GM10266 (cell line): Measurements from ENCODE around the gene ITPKA.
"Not testable (repeated sequence)": the region's sequence is repeated elsewhere in the genome, so short reads cannot be mapped to it uniquely, and the experiment has no call there.

ENCODE experiments used
- DNase-seq: peaks from one replicate; pipeline ENCODE4 v3.0.0; 2012; ENCODE audit errors: extremely low spot score
- TF ChIP-seq, protein P1 (sequence below): IDR thresholded peaks from 2 replicates; pipeline ENCODE4 v1.5.1; 2012; ENCODE audit warnings: mild to moderate bottlenecking, low read depth; ENCODE audit not compliant: control insufficient read depth, insufficient read depth; ENCODE audit errors: missing control alignments

The ITPKA gene

GRCh38 chr15:41493205-41493901, at the start of gene ITPKA:
Gene ITPKA (plus strand): TSS chr15:41493874. CDS start chr15:41493928, 54 bp downstream.
- TF ChIP-seq, protein P1, sequence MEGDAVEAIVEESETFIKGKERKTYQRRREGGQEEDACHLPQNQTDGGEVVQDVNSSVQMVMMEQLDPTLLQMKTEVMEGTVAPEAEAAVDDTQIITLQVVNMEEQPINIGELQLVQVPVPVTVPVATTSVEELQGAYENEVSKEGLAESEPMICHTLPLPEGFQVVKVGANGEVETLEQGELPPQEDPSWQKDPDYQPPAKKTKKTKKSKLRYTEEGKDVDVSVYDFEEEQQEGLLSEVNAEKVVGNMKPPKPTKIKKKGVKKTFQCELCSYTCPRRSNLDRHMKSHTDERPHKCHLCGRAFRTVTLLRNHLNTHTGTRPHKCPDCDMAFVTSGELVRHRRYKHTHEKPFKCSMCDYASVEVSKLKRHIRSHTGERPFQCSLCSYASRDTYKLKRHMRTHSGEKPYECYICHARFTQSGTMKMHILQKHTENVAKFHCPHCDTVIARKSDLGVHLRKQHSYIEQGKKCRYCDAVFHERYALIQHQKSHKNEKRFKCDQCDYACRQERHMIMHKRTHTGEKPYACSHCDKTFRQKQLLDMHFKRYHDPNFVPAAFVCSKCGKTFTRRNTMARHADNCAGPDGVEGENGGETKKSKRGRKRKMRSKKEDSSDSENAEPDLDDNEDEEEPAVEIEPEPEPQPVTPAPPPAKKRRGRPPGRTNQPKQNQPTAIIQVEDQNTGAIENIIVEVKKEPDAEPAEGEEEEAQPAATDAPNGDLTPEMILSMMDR, result no peak
- DNase-seq, result peak; percentile 97

- no peak for DNase-seq
- TF ChIP-seq, protein P1, result no peak
Observed at GRCh38 chr15:41445399-41445798, 48.3 kb upstream of the ITPKA start.

DNA sequence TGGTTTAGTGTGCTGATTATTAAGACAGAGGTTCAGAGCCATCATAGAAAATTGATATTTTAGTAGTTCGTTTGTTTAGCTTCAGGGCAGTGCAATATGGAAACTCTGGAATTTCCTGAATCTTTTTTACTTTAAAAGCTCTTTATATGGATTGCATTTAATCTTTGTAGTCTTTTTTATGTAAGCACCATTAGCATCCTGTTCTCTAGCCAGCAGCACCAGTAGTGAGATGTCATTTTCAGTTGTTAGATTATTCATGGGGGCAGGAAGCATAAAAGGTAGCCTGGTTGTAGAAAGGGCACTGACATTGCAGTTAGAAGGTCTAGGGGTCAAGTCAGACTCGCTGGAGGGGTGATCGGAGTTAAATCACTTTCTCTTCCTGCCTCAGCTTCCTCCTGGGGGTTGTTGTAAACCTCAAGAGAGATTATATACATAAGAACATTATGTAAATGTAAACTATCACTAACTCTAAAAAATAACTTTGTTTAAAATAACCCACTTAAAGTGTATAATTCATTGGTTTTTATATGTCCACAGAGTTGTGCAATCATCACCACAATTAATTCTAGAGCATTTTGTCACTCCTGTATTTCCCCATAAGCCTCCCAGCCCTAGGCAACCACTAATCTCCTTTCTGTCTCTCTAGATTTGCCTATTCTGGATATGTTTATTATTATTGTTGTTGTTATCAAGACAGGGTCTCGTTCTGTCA, 31.4 kb upstream of the ITPKA start:
- TF ChIP-seq, protein P1, result no peak
- no peak for DNase-seq

GRCh38 chr15:41464889-41465580, 28.6 kb upstream of the ITPKA start:
- TF ChIP-seq, protein P1, result no peak
- DNase-seq, result no peak

GRCh38 chr15:41465822-41466421, 27.8 kb upstream of the ITPKA start:
- DNase-seq, result peak; percentile 36
- TF ChIP-seq, protein P1, result peak; percentile 80

DNA sequence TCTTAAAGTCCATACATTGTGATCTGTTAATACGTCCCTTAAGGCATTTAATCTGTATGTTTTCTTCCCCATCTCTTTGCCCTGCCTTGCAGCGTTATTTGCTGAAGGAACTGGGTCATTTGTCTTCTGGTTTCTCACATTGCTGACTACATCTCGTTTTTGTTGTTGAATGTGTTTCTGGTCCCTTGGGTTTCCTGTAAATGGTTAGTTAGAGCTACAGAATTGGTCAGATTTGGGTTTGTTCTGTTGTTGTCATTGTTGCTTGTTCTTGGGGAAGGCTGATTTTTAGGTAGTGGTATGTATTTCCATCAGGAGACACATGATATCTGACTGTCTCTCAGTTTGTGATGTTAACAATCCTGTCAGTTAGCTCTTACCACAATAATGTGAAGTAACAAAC, 27.0 kb upstream of the ITPKA start:
- TF ChIP-seq, protein P1, result no peak
- DNase-seq, result no peak

- not testable (repeated sequence) for DNase-seq
Observed at GRCh38 chr15:41469644-41470043, 24.0 kb upstream of the ITPKA start.
